SK-N-SH (cell line): ENCODE measurements around the gene NIPAL1. TPM values are rescaled to one million over a fixed set of nuclear protein-coding genes. Genes with fewer than 3 reads are reported as not detected.

Experiments
- CTCF ChIA-PET: fragments of 300-600, 350-600 bp; formaldehyde crosslinking; extraction: SDS; loops from one replicate; lab custom pipeline; 2021; lab: Yijun Ruan, JAX
- POLR2A ChIA-PET: fragments of 350-600 bp; sonication (Branson Sonifier 250); formaldehyde crosslinking; extraction: SDS; loops from one replicate; lab custom pipeline; 2020; ENCODE audit warnings: antibody characterized with exemption, inconsistent platforms; lab: Yijun Ruan, JAX
- DNase-seq: peaks from one replicate; pipeline ENCODE4 v3.0.0; 2012
- H2AFZ ChIP-seq: fragments of 200-600 bp; sonication (generic); 2 replicates; pipeline ENCODE4 v1.8.1; 2016; ENCODE audit warnings: antibody characterized with exemption, mild to moderate bottlenecking, low read depth
- H3F3A ChIP-seq: fragments of 200-600 bp; sonication (generic); replicated peaks from 2 replicates; pipeline ENCODE3; 2016; ENCODE audit warnings: antibody characterized with exemption, mild to moderate bottlenecking; ENCODE audit not compliant: insufficient read depth
- H3K27ac ChIP-seq, 2 experiments: fragments of 200-500 bp in 1 of 2; fragments of 200-600 bp in 1 of 2; sonication (Bioruptor generic) in 1 of 2; sonication (generic), shearing (Covaris generic) in 1 of 2; 2 replicates each; pipeline versions ENCODE4 v1.5.1 to v1.6.1; 2014 to 2016; ENCODE audit warnings: low read depth in 2 of 2, inconsistent platforms in 1 of 2, low read length in 1 of 2, mild to moderate bottlenecking in 1 of 2, mixed read lengths in 1 of 2
- H3K27me3 ChIP-seq: fragments of 200-600 bp; sonication (generic), shearing (Covaris generic); 2 replicates; pipeline ENCODE4 v1.6.1; 2016; ENCODE audit warnings: mixed run types; ENCODE audit not compliant: insufficient read depth
- H3K36me3 ChIP-seq, 2 experiments: fragments of 200-500 bp in 1 of 2; fragments of 200-600 bp in 1 of 2; sonication (Bioruptor generic) in 1 of 2; sonication (generic) in 1 of 2; replicated peaks in 1 of 2; 2 replicates each; pipeline versions ENCODE3 to v1.5.1; 2014 to 2016; ENCODE audit warnings: low read length in 1 of 2, mild to moderate bottlenecking in 1 of 2; ENCODE audit not compliant: insufficient read depth in 2 of 2, control insufficient read depth in 1 of 2
- H3K4me1 ChIP-seq, 2 experiments: fragments of 200-500 bp in 1 of 2; fragments of 200-600 bp in 1 of 2; sonication (Bioruptor generic) in 1 of 2; sonication (generic), shearing (Covaris generic) in 1 of 2; 2 replicates each; pipeline versions ENCODE4 v1.5.1 to v1.6.1; 2014 to 2016; ENCODE audit warnings: low read depth in 1 of 2, low read length in 1 of 2, mixed run types in 1 of 2; ENCODE audit not compliant: insufficient read depth in 2 of 2, control insufficient read depth in 1 of 2
- H3K4me2 ChIP-seq: fragments of 200-600 bp; sonication (generic), shearing (Covaris generic); 2 replicates; pipeline ENCODE4 v1.6.1; 2017; ENCODE audit warnings: mixed run types
- H3K4me3 ChIP-seq, 2 experiments: fragments of 200-500 bp in 1 of 2; fragments of 200-600 bp in 1 of 2; sonication (Bioruptor generic) in 1 of 2; sonication (generic), shearing (Covaris generic) in 1 of 2; 2 replicates each; pipeline versions ENCODE4 v1.5.1 to v1.8.1; 2014 to 2016; ENCODE audit warnings: low read depth in 2 of 2, inconsistent platforms in 1 of 2, low read length in 1 of 2, mild to moderate bottlenecking in 1 of 2, mixed read lengths in 1 of 2, moderate library complexity in 1 of 2
- H3K79me2 ChIP-seq: fragments of 200-600 bp; sonication (generic); 2 replicates; pipeline ENCODE4 v1.8.1; 2017; ENCODE audit warnings: mild to moderate bottlenecking; ENCODE audit not compliant: insufficient read depth
- H3K9ac ChIP-seq: fragments of 200-600 bp; sonication (generic); 2 replicates; pipeline ENCODE4 v1.6.1; 2017; ENCODE audit warnings: mixed run types
- H3K9me2 ChIP-seq: fragments of 200-600 bp; sonication (generic); 2 replicates; pipeline ENCODE4 v1.6.1; 2017; ENCODE audit warnings: mixed run types
- H3K9me3 ChIP-seq: fragments of 200-600 bp; sonication (generic); 2 replicates; pipeline ENCODE4 v1.6.1; 2017; ENCODE audit warnings: mixed run types, mild to moderate bottlenecking, moderate library complexity
- H4K20me1 ChIP-seq: fragments of 200-600 bp; sonication (generic); 2 replicates; pipeline ENCODE4 v1.6.1; 2017; ENCODE audit warnings: mild to moderate bottlenecking, mixed run types; ENCODE audit not compliant: insufficient read depth
- CHD2 ChIP-seq: fragments of 150-350 bp; IDR thresholded peaks from 2 replicates; pipeline ENCODE4 v1.6.1; 2018; ENCODE audit warnings: low read length; ENCODE audit not compliant: partially characterized antibody
- ELF1 ChIP-seq: IDR thresholded peaks from 2 replicates; pipeline ENCODE4 v1.4.0; 2012
- EP300 ChIP-seq, 2 experiments: IDR thresholded peaks; 2 replicates each; pipeline versions ENCODE4 v1.4.0 to v1.6.1; 2012; ENCODE audit warnings: borderline replicate concordance in 1 of 2, low read depth in 1 of 2, low read length in 1 of 2
- EZH2phosphoT487 ChIP-seq: fragments of 200-600 bp; sonication (generic); IDR thresholded peaks from 2 replicates; pipeline ENCODE4 v1.6.1; 2017; ENCODE audit warnings: low read depth, mixed run types, mild to moderate bottlenecking, antibody characterized with exemption, moderate library complexity, borderline replicate concordance
- FOXM1 ChIP-seq: IDR thresholded peaks from 2 replicates; pipeline ENCODE4 v1.4.0; 2012; ENCODE audit warnings: low read depth, mild to moderate bottlenecking
- MAX ChIP-seq: IDR thresholded peaks from 2 replicates; pipeline ENCODE4 v1.4.0; 2012; ENCODE audit warnings: low read depth
- RCOR1 ChIP-seq: fragments of 150-350 bp; IDR thresholded peaks from 2 replicates; pipeline ENCODE4 v1.6.1; 2017; ENCODE audit warnings: antibody characterized with exemption, low read length
- RXRA ChIP-seq: IDR thresholded peaks from 2 replicates; pipeline ENCODE4 v1.4.0; 2012; ENCODE audit warnings: low read depth, mild to moderate bottlenecking, borderline replicate concordance
- SMC3 ChIP-seq: IDR thresholded peaks from 2 replicates; pipeline ENCODE4 v1.6.1; 2012; ENCODE audit warnings: low read depth, low read length, improper control_type of control experiment
- ZBTB33 ChIP-seq: IDR thresholded peaks from 2 replicates; pipeline ENCODE4 v1.4.0; 2012; ENCODE audit warnings: low read depth, borderline replicate concordance
- polyA plus RNA-seq, 3 experiments: library from polyadenylated mRNA; depleted of rRNA; stranded (reverse); fragments of >200 nt; gene quantifications; 2 replicates each; pipeline ENCODE4 v1.2.3, GENCODE V29; 2012
- TF ChIP-seq, protein P1 (sequence below): fragments of 150-350 bp; IDR thresholded peaks from 2 replicates; pipeline ENCODE4 v1.6.1; 2017; ENCODE audit warnings: antibody characterized with exemption, low read length, low read depth, borderline replicate concordance
- TF ChIP-seq, protein P2 (sequence below): fragments of 150-350 bp; IDR thresholded peaks from 2 replicates; pipeline ENCODE4 v1.6.1; 2016; ENCODE audit warnings: mild to moderate bottlenecking, low read depth, low read length
- TF ChIP-seq, protein P3 (sequence below): IDR thresholded peaks from 2 replicates; pipeline ENCODE4 v1.6.1; 2012; ENCODE audit warnings: mild to moderate bottlenecking, low read depth, low read length, moderate library complexity

Gene NIPAL1
- polyA plus RNA-seq, 1 of the 3 experiments (the other 2 are of a cell fraction): 1.8 TPM

GRCh38 chr4:48032721-48033120 lies 16.1 kb downstream of the NIPAL1 start (continued):
- TF ChIP-seq, protein P1, sequence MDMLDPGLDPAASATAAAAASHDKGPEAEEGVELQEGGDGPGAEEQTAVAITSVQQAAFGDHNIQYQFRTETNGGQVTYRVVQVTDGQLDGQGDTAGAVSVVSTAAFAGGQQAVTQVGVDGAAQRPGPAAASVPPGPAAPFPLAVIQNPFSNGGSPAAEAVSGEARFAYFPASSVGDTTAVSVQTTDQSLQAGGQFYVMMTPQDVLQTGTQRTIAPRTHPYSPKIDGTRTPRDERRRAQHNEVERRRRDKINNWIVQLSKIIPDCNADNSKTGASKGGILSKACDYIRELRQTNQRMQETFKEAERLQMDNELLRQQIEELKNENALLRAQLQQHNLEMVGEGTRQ: no peak
- TF ChIP-seq CHD2 (no peak), RXRA (no peak)
- TF ChIP-seq, all 33 proteins: peak for 0

DNA sequence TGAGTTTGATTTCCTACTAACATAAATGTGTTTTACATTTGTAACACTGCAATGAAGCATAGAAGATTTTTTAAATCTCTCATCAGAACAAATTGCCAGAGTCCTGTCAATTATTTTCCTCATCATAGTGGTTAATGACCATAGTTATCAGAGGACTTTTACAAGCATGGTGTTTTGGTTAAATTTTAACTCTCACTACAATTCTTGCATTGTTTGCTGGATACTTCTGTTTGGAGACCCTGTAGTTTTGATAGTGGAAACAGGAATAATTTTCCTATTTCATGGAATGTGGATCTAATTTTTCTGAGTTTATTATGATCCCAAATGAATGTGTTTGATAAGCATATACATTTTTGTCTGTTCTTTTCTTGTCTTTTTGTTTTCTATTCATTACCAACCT lies 16.8 kb downstream of the NIPAL1 start:
- no peaks in the 10 kb centered on the region for H3K27me3 ChIP-seq
- no peaks in the 10 kb centered on the region for H3K79me2 ChIP-seq
- no peak overlapping the region for H2AFZ ChIP-seq
- no peak for TF ChIP-seq FOXM1
- no peak for TF ChIP-seq EP300 (IDR thresholded peaks at IDR 0.05; ENCODE audit: borderline replicate concordance in 1 of 2, low read depth in 1 of 2, low read length in 1 of 2)
- no peak for TF ChIP-seq RCOR1
- TF ChIP-seq, protein P1: no peak
- TF ChIP-seq, protein P2, sequence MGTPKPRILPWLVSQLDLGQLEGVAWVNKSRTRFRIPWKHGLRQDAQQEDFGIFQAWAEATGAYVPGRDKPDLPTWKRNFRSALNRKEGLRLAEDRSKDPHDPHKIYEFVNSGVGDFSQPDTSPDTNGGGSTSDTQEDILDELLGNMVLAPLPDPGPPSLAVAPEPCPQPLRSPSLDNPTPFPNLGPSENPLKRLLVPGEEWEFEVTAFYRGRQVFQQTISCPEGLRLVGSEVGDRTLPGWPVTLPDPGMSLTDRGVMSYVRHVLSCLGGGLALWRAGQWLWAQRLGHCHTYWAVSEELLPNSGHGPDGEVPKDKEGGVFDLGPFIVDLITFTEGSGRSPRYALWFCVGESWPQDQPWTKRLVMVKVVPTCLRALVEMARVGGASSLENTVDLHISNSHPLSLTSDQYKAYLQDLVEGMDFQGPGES: no peak
- TF ChIP-seq ELF1: no peak
- no peak for TF ChIP-seq EZH2phosphoT487
- TF ChIP-seq ZBTB33: no peak
- no peak for TF ChIP-seq MAX
- TF ChIP-seq SMC3: no peak
- TF ChIP-seq, protein P3, sequence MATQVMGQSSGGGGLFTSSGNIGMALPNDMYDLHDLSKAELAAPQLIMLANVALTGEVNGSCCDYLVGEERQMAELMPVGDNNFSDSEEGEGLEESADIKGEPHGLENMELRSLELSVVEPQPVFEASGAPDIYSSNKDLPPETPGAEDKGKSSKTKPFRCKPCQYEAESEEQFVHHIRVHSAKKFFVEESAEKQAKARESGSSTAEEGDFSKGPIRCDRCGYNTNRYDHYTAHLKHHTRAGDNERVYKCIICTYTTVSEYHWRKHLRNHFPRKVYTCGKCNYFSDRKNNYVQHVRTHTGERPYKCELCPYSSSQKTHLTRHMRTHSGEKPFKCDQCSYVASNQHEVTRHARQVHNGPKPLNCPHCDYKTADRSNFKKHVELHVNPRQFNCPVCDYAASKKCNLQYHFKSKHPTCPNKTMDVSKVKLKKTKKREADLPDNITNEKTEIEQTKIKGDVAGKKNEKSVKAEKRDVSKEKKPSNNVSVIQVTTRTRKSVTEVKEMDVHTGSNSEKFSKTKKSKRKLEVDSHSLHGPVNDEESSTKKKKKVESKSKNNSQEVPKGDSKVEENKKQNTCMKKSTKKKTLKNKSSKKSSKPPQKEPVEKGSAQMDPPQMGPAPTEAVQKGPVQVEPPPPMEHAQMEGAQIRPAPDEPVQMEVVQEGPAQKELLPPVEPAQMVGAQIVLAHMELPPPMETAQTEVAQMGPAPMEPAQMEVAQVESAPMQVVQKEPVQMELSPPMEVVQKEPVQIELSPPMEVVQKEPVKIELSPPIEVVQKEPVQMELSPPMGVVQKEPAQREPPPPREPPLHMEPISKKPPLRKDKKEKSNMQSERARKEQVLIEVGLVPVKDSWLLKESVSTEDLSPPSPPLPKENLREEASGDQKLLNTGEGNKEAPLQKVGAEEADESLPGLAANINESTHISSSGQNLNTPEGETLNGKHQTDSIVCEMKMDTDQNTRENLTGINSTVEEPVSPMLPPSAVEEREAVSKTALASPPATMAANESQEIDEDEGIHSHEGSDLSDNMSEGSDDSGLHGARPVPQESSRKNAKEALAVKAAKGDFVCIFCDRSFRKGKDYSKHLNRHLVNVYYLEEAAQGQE: no peak
- no peak overlapping the region for H3K9ac ChIP-seq
- H3K4me3 ChIP-seq: no peak overlapping the region
- CTCF ChIA-PET: interaction anchor here (0.7 to 4.4 kb wide), 9 partner anchors 13 to 142 kb away, joined by 3 to 19 read pairs (median 4); partner anchors contain the start of genes CNGA1 and NIPAL1
- no peaks in the 10 kb centered on the region for H3K4me1 ChIP-seq
- no peak for DNase-seq
- H4K20me1 ChIP-seq: no peaks in the 10 kb centered on the region
- no peak overlapping the region for H3K4me2 ChIP-seq
- no peaks in the 10 kb centered on the region for H3F3A ChIP-seq
- no peaks in the 10 kb centered on the region for H3K36me3 ChIP-seq
- POLR2A ChIA-PET: no interaction called here
- no peaks in the 10 kb centered on the region for H3K9me3 ChIP-seq
- H3K9me2 ChIP-seq: no peaks in the 10 kb centered on the region
- no peak overlapping the region for H3K27ac ChIP-seq
